AG10803 (cell line): ENCODE results near the gene IRAG1.

Experiments
- DNase-seq: peaks from one replicate; pipeline ENCODE4 v3.0.0; 2010; ENCODE audit warnings: low read depth
- H3K4me3 ChIP-seq: 2 replicates; pipeline ENCODE4 v1.5.1; 2011; ENCODE audit warnings: mild to moderate bottlenecking, low read length, control low read depth
- TF ChIP-seq, protein P1 (sequence below): conservative IDR thresholded peaks from 2 replicates; pipeline ENCODE4 v1.5.1; 2011; ENCODE audit warnings: mild to moderate bottlenecking, low read length, control low read depth, inconsistent platforms

The IRAG1 gene

DNA sequence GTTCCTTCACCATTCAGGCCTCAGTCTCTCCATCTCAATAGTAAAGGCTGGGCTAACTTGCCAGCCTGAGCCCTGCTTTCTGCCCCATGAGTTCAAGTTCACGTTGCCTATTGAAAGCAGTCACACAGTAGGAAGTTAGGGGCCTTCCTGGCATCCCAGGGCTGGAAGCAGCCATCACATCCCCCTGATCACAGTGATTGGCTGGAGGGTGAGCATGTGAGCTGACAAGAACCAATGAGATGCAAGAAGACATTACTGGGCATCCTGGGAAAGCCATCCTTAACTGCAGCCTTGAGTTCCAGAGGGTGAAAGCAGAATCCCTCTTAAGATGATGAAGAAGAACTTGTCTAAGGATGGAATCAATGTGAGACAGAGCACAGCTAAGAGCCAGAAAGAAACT, 29.1 kb downstream of the IRAG1 start:
- TF ChIP-seq, protein P1, sequence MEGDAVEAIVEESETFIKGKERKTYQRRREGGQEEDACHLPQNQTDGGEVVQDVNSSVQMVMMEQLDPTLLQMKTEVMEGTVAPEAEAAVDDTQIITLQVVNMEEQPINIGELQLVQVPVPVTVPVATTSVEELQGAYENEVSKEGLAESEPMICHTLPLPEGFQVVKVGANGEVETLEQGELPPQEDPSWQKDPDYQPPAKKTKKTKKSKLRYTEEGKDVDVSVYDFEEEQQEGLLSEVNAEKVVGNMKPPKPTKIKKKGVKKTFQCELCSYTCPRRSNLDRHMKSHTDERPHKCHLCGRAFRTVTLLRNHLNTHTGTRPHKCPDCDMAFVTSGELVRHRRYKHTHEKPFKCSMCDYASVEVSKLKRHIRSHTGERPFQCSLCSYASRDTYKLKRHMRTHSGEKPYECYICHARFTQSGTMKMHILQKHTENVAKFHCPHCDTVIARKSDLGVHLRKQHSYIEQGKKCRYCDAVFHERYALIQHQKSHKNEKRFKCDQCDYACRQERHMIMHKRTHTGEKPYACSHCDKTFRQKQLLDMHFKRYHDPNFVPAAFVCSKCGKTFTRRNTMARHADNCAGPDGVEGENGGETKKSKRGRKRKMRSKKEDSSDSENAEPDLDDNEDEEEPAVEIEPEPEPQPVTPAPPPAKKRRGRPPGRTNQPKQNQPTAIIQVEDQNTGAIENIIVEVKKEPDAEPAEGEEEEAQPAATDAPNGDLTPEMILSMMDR: no peak
- DNase-seq: no peak
- no peak overlapping the region for H3K4me3 ChIP-seq

DNA sequence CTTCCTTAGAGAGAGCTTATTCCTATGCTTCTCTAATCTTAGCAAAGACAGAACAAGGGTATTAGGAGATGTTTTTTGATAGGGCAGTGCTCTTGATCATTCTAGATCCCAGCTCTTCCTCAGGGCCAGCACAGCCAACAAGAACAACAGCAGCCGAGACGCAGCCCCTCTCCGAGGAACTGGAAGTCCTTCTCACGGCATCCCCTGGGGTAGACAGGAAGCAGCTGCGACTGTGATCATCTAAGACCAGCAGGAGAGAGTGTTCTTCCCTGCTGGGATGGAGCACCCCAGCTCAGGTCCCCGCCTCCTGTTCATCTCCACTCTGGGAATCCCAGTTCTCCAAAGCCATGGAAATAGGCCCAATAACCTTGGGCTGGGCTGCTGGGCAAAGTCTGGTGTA, 29.6 kb downstream of the IRAG1 start:
- no peak overlapping the region for H3K4me3 ChIP-seq
- TF ChIP-seq, protein P1: no peak
- DNase-seq: no peak

- TF ChIP-seq, protein P1: no peak
- no peak for DNase-seq
- H3K4me3 ChIP-seq: no peak overlapping the region
These were observed 30.2 kb downstream of the IRAG1 start for GRCh38 chr11:10663365-10663764.

GRCh38 chr11:10660323-10660722, 33.2 kb downstream of the IRAG1 start:
- DNase-seq: no peak
- TF ChIP-seq, protein P1: no peak
- H3K4me3 ChIP-seq: no peak overlapping the region

DNA sequence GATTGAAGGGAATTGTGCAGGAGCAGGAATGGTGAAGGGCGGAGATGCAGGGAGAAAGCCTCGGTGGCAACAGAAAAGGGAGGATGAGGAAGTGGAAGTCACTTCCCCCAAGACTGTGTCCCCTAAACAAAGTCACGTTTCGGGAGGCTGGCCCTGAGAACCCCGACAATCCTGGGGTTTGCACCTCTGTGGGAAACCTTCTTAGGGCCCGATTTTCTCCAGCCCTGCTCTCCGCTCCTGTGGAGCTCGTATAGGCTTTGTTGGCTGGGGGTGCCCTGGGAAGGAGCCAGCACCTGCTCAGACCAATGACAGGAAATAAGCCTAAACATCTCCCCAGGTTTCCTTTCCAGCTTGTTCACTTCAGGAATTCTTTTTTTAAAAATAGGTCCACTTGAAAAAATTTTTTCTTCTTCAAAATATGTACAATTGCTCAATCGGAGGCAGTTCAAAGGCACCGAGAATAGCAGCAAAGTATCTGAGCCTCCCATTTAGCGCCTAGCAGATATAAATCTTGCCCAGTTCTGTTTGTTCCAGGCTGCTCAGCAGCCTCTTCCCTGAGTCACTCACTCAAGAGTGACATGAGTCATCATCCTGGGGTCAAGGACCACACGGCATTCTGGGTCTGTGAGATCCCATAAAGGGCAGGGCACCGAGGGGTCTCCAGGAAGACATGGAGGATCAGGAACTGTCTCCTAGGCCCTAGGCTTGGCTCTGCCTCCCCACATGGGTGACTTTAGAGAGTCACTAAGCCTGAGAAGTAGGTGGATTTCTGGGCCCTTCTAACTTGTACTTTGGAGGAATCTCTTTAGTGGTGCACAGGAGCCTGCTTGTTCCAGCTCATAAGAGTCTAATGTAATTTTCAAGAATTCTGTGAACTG, 34.0 kb downstream of the IRAG1 start:
- TF ChIP-seq, protein P1: no peak
- H3K4me3 ChIP-seq: no peak overlapping the region
- DNase-seq: peak; percentile 97

- DNase-seq: no peak
- H3K4me3 ChIP-seq: no peak overlapping the region
- TF ChIP-seq, protein P1: no peak
These were observed 34.8 kb downstream of the IRAG1 start for GRCh38 chr11:10658621-10659338.
